Islet precursor cell (in vitro differentiated cells): ENCODE measurements around the gene ODF2.
"Not testable (repeated sequence)": the region's sequence is repeated elsewhere in the genome, so short reads cannot be mapped to it uniquely, and the experiment has no call there.

Experiments used
- DNase-seq: peaks from one replicate; pipeline ENCODE4 v3.0.0-alpha.2; 2018

Gene ODF2

GRCh38 chr9:128424268-128424780 lies 31.5 kb upstream of the ODF2 start:
- DNase-seq, result no peak

GRCh38 chr9:128428644-128429512 lies 26.9 kb upstream of the ODF2 start:
- DNase-seq, result no peak

- no peak for DNase-seq
These were observed 26.2 kb upstream of the ODF2 start for GRCh38 chr9:128429513-128430086.

GRCh38 chr9:128431207-128431606 lies 24.6 kb upstream of the ODF2 start:
- no peak for DNase-seq

GRCh38 chr9:128434340-128434739 lies 21.5 kb upstream of the ODF2 start:
- no peak for DNase-seq

GRCh38 chr9:128435611-128436010 lies 20.2 kb upstream of the ODF2 start:
- DNase-seq, result no peak

GRCh38 chr9:128438343-128439109 lies 17.3 kb upstream of the ODF2 start:
- peak; percentile 88 for DNase-seq

- DNase-seq, result no peak
These were observed 16.5 kb upstream of the ODF2 start for GRCh38 chr9:128439273-128439672.

GRCh38 chr9:128442150-128442549 lies 13.7 kb upstream of the ODF2 start:
- no peak for DNase-seq

- not testable (repeated sequence) for DNase-seq
These were observed 9.3 kb upstream of the ODF2 start for GRCh38 chr9:128446505-128446904.

- no peak for DNase-seq
These were observed 7.1 kb upstream of the ODF2 start for GRCh38 chr9:128448746-128449145.

GRCh38 chr9:128454991-128455390 lies 815 bp upstream of the ODF2 start:
- no peak for DNase-seq

GRCh38 chr9:128456613-128457061 lies 831 bp downstream of the ODF2 start:
- peak; percentile 80 for DNase-seq

- DNase-seq, result no peak
These were observed 1.4 kb downstream of the ODF2 start for GRCh38 chr9:128457207-128457606.

- DNase-seq, result no peak
These were observed 3.2 kb downstream of the ODF2 start for GRCh38 chr9:128459011-128459410.

GRCh38 chr9:128469070-128469469 lies 13.3 kb downstream of the ODF2 start:
- no peak for DNase-seq

- no peak for DNase-seq
These were observed 14.8 kb downstream of the ODF2 start for GRCh38 chr9:128470560-128470959.

GRCh38 chr9:128473104-128473503 lies 17.3 kb downstream of the ODF2 start:
- no peak for DNase-seq

- no peak for DNase-seq
These were observed 20.1 kb downstream of the ODF2 start for GRCh38 chr9:128475867-128476266.

GRCh38 chr9:128479262-128479661 lies 23.5 kb downstream of the ODF2 start:
- DNase-seq, result no peak

- DNase-seq, result no peak
These were observed 25.8 kb downstream of the ODF2 start for GRCh38 chr9:128481561-128481960.

GRCh38 chr9:128482186-128482585 lies 26.4 kb downstream of the ODF2 start:
- DNase-seq, result no peak

GRCh38 chr9:128484686-128485413 lies 29.0 kb downstream of the ODF2 start:
- DNase-seq, result no peak
